AG04450 (cell line): ENCODE results near the gene DPP6. TPM values are rescaled to one million over a fixed set of nuclear protein-coding genes. Genes with fewer than 3 reads are reported as not detected.

Source experiments
- CTCF ChIA-PET: fragments of 300-600, 350-600 bp; formaldehyde crosslinking; extraction: SDS; loops from one replicate; lab custom pipeline; 2022; ENCODE audit warnings: antibody characterized with exemption, inconsistent platforms; lab: Charles Lee
- POLR2A ChIA-PET: fragments of 350-600 bp; formaldehyde crosslinking; extraction: SDS; loops from one replicate; lab custom pipeline; 2021; ENCODE audit warnings: antibody characterized with exemption, inconsistent platforms; lab: Yijun Ruan, JAX
- DNase-seq: peaks from one replicate; pipeline ENCODE4 v3.0.0-alpha.2; 2011; ENCODE audit warnings: low read depth, low spot score
- H3K27ac ChIP-seq: one replicate; pipeline ENCODE4 v1.5.1; 2012; ENCODE audit warnings: low read depth, low read length, control low read depth
- H3K27me3 ChIP-seq: one replicate; pipeline ENCODE4 v1.6.0; 2012; ENCODE audit warnings: low read length; ENCODE audit not compliant: control insufficient read depth, insufficient read depth
- H3K4me3 ChIP-seq: 2 replicates; pipeline ENCODE4 v1.5.1; 2011; ENCODE audit warnings: mild to moderate bottlenecking, low read depth, low read length, control low read depth
- H3K9me3 ChIP-seq: 2 replicates; pipeline ENCODE4 v1.5.1; 2012; ENCODE audit warnings: low read length; ENCODE audit not compliant: control insufficient read depth, insufficient read depth
- CTCF ChIP-seq: IDR thresholded peaks from 2 replicates; pipeline ENCODE4 v1.5.1; 2011; ENCODE audit warnings: low read depth, low read length, control low read depth, inconsistent platforms
- polyA plus RNA-seq: library from polyadenylated mRNA; depleted of rRNA; stranded (reverse); fragments of >200 nt; gene quantifications from 2 replicates; pipeline ENCODE4 v1.2.3, GENCODE V29; 2011

The DPP6 gene
- polyA plus RNA-seq, 1 experiment: not detected

GRCh38 chr7:154652564-154652963 is 600.4 kb downstream of the DPP6 start:
- TF ChIP-seq CTCF: no peak
- CTCF ChIA-PET: no interaction called here
- Histone ChIP-seq H3K4me3 (no peak overlapping the region), H3K27me3 (no peaks in the 10 kb centered on the region), H3K9me3 (peaks cover 58% of the 10 kb centered on the region), H3K27ac (no peak overlapping the region)
- POLR2A ChIA-PET: no interaction called here
- no peak for DNase-seq

- Histone ChIP-seq H3K27me3 (no peaks in the 10 kb centered on the region), H3K9me3 (peaks cover 58% of the 10 kb centered on the region), H3K27ac (no peak overlapping the region), H3K4me3 (no peak overlapping the region)
- no peak for TF ChIP-seq CTCF
- POLR2A ChIA-PET: no interaction called here
- CTCF ChIA-PET: no interaction called here
- no peak for DNase-seq
Measured at GRCh38 chr7:154653281-154653680, 601.1 kb downstream of the DPP6 start.

DNA sequence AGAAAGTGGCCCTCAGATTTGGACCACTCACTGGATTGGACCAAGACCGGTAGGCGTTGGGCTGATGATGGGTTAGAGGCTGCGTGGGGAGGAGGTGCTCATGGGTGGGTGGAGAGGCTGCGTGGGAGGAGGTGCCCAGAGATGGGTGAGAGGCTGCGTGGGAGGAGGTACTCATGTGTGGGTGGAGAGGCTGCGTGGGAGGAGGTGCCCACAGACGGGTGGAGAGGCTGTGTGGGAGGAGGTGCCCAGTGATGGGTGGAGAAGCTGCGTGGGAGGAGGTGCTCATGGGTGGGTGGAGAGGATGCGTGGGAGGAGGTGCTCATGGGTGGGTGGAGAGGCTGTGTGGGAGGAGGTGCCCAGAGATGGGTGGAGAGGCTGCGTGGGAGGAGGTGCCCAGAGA is 604.4 kb downstream of the DPP6 start:
- CTCF ChIA-PET: no interaction called here

GRCh38 chr7:154666768-154667167 is 614.6 kb downstream of the DPP6 start:
- Histone ChIP-seq H3K27ac (no peak overlapping the region), H3K9me3 (peaks cover 22% of the 10 kb centered on the region), H3K4me3 (no peak overlapping the region), H3K27me3 (no peaks in the 10 kb centered on the region)
- CTCF ChIA-PET: no interaction called here
- no peak for DNase-seq
- no peak for TF ChIP-seq CTCF
- POLR2A ChIA-PET: no interaction called here

More for the DNA sequence above, 604.4 kb downstream of the DPP6 start:
- Histone ChIP-seq H3K9me3 (peaks cover 46% of the 10 kb centered on the region), H3K27ac (no peak overlapping the region), H3K27me3 (no peaks in the 10 kb centered on the region), H3K4me3 (no peak overlapping the region)
- POLR2A ChIA-PET: no interaction called here
- DNase-seq: no peak
- no peak for TF ChIP-seq CTCF

- TF ChIP-seq CTCF: no peak
- ChIA-PET POLR2A (no interaction called here), CTCF (no interaction called here)
- Histone ChIP-seq H3K9me3 (peaks cover 56% of the 10 kb centered on the region), H3K27me3 (no peaks in the 10 kb centered on the region), H3K4me3 (no peak overlapping the region), H3K27ac (no peak overlapping the region)
- no peak for DNase-seq
Measured at GRCh38 chr7:154672659-154673415, 620.6 kb downstream of the DPP6 start.
